T-helper 1 cell treated with Interleukin-12 subunit alpha and Interleukin-12 subunit beta and Interleukin-4 antibody, amounts not matched to agents 30 μg/mL and 1 μg/mL, for 36 hours (primary cell): Measurements from ENCODE around the gene KIAA1328.

Source experiments
- H3K27ac Mint-ChIP-seq: one replicate; pipeline ENCODE4 v1.8.0; 2021; ENCODE audit warnings: mild to moderate bottlenecking, mixed read lengths
- H3K27me3 Mint-ChIP-seq: one replicate; pipeline ENCODE4 v1.8.0; 2021; ENCODE audit warnings: low read depth, mixed read lengths
- H3K36me3 Mint-ChIP-seq: one replicate; pipeline ENCODE4 v1.8.0; 2021; ENCODE audit warnings: low read depth, mixed read lengths
- H3K4me1 Mint-ChIP-seq: one replicate; pipeline ENCODE4 v1.8.0; 2021; ENCODE audit warnings: low read depth, mixed read lengths
- H3K4me3 Mint-ChIP-seq: one replicate; pipeline ENCODE4 v1.8.0; 2021; ENCODE audit warnings: mild to moderate bottlenecking, moderate library complexity, mixed read lengths
- H3K9me3 Mint-ChIP-seq: one replicate; pipeline ENCODE4 v1.8.0; 2021; ENCODE audit warnings: mixed read lengths

KIAA1328 gene

GRCh38 chr18:36885981-36886380 is 57.1 kb downstream of the KIAA1328 start:
- no peaks in the 10 kb centered on the region for H3K27me3 Mint-ChIP-seq
- H3K9me3 Mint-ChIP-seq = no peaks in the 10 kb centered on the region
- peaks cover 6% of the 10 kb centered on the region for H3K36me3 Mint-ChIP-seq
- no peak overlapping the region for H3K27ac Mint-ChIP-seq
- H3K4me3 Mint-ChIP-seq = no peak overlapping the region
- H3K4me1 Mint-ChIP-seq = peaks cover 7% of the 10 kb centered on the region

- H3K27me3 Mint-ChIP-seq = no peaks in the 10 kb centered on the region
- H3K9me3 Mint-ChIP-seq = no peaks in the 10 kb centered on the region
- H3K27ac Mint-ChIP-seq = no peak overlapping the region
- H3K36me3 Mint-ChIP-seq = peaks cover 7% of the 10 kb centered on the region
- no peak overlapping the region for H3K4me3 Mint-ChIP-seq
- H3K4me1 Mint-ChIP-seq = peaks cover 7% of the 10 kb centered on the region
Observed at GRCh38 chr18:36887114-36887513, 58.2 kb downstream of the KIAA1328 start.

- no peaks in the 10 kb centered on the region for H3K27me3 Mint-ChIP-seq
- peaks cover 7% of the 10 kb centered on the region for H3K4me1 Mint-ChIP-seq
- H3K9me3 Mint-ChIP-seq = no peaks in the 10 kb centered on the region
- peaks cover 8% of the 10 kb centered on the region for H3K36me3 Mint-ChIP-seq
- no peak overlapping the region for H3K27ac Mint-ChIP-seq
- no peak overlapping the region for H3K4me3 Mint-ChIP-seq
Observed at GRCh38 chr18:36887864-36888263, 58.9 kb downstream of the KIAA1328 start.

GRCh38 chr18:36888778-36889177 is 59.9 kb downstream of the KIAA1328 start:
- Mint-ChIP-seq H3K4me3 (no peak overlapping the region), H3K9me3 (no peaks in the 10 kb centered on the region), H3K4me1 (peaks cover 7% of the 10 kb centered on the region), H3K27ac (no peak overlapping the region), H3K36me3 (peaks cover 8% of the 10 kb centered on the region), H3K27me3 (no peaks in the 10 kb centered on the region)

- H3K27ac Mint-ChIP-seq = no peak overlapping the region
Observed at GRCh38 chr18:36889321-36889720, 60.4 kb downstream of the KIAA1328 start.

GRCh38 chr18:36889742-36890141 is 60.8 kb downstream of the KIAA1328 start:
- H3K27me3 Mint-ChIP-seq = no peaks in the 10 kb centered on the region
- no peak overlapping the region for H3K27ac Mint-ChIP-seq

More at GRCh38 chr18:36889321-36889720, 60.4 kb downstream of the KIAA1328 start:
- no peaks in the 10 kb centered on the region for H3K9me3 Mint-ChIP-seq
- peaks cover 7% of the 10 kb centered on the region for H3K4me1 Mint-ChIP-seq
- no peak overlapping the region for H3K4me3 Mint-ChIP-seq
- H3K27me3 Mint-ChIP-seq = no peaks in the 10 kb centered on the region
- H3K36me3 Mint-ChIP-seq = peaks cover 8% of the 10 kb centered on the region

GRCh38 chr18:36890598-36890997 is 61.7 kb downstream of the KIAA1328 start:
- no peaks in the 10 kb centered on the region for H3K9me3 Mint-ChIP-seq
- H3K36me3 Mint-ChIP-seq = peaks cover 6% of the 10 kb centered on the region
- H3K4me3 Mint-ChIP-seq = no peak overlapping the region
- no peaks in the 10 kb centered on the region for H3K27me3 Mint-ChIP-seq
- H3K4me1 Mint-ChIP-seq = peaks cover 7% of the 10 kb centered on the region
- H3K27ac Mint-ChIP-seq = peak overlapping the region; percentile 9

More at GRCh38 chr18:36889742-36890141, 60.8 kb downstream of the KIAA1328 start:
- Mint-ChIP-seq H3K36me3 (peaks cover 8% of the 10 kb centered on the region), H3K9me3 (no peaks in the 10 kb centered on the region), H3K4me3 (no peak overlapping the region), H3K4me1 (peaks cover 7% of the 10 kb centered on the region)

- Mint-ChIP-seq H3K4me1 (peaks cover 7% of the 10 kb centered on the region), H3K9me3 (no peaks in the 10 kb centered on the region), H3K27ac (no peak overlapping the region), H3K4me3 (no peak overlapping the region), H3K36me3 (peaks cover 2% of the 10 kb centered on the region), H3K27me3 (no peaks in the 10 kb centered on the region)
Observed at GRCh38 chr18:36893227-36893626, 64.3 kb downstream of the KIAA1328 start.

- Mint-ChIP-seq H3K27ac (no peak overlapping the region), H3K27me3 (no peaks in the 10 kb centered on the region), H3K36me3 (peaks cover 2% of the 10 kb centered on the region), H3K4me3 (no peak overlapping the region), H3K4me1 (peaks cover 1% of the 10 kb centered on the region), H3K9me3 (peaks cover 7% of the 10 kb centered on the region)
Observed at GRCh38 chr18:36895606-36896005, 66.7 kb downstream of the KIAA1328 start.

- no peaks in the 10 kb centered on the region for H3K36me3 Mint-ChIP-seq
- H3K4me1 Mint-ChIP-seq = no peaks in the 10 kb centered on the region
- H3K4me3 Mint-ChIP-seq = no peak overlapping the region
- no peaks in the 10 kb centered on the region for H3K27me3 Mint-ChIP-seq
- no peak overlapping the region for H3K27ac Mint-ChIP-seq
- peaks cover 7% of the 10 kb centered on the region for H3K9me3 Mint-ChIP-seq
Observed at GRCh38 chr18:36897253-36897652, 68.3 kb downstream of the KIAA1328 start.

- no peaks in the 10 kb centered on the region for H3K36me3 Mint-ChIP-seq
- H3K27me3 Mint-ChIP-seq = no peaks in the 10 kb centered on the region
- no peak overlapping the region for H3K27ac Mint-ChIP-seq
- H3K9me3 Mint-ChIP-seq = peaks cover 7% of the 10 kb centered on the region
- no peak overlapping the region for H3K4me3 Mint-ChIP-seq
- peaks cover 2% of the 10 kb centered on the region for H3K4me1 Mint-ChIP-seq
Observed at GRCh38 chr18:36899289-36899688, 70.4 kb downstream of the KIAA1328 start.

- H3K4me3 Mint-ChIP-seq = no peak overlapping the region
- H3K4me1 Mint-ChIP-seq = peaks cover 2% of the 10 kb centered on the region
- peaks cover 7% of the 10 kb centered on the region for H3K9me3 Mint-ChIP-seq
- H3K27ac Mint-ChIP-seq = no peak overlapping the region
- H3K27me3 Mint-ChIP-seq = no peaks in the 10 kb centered on the region
- H3K36me3 Mint-ChIP-seq = no peaks in the 10 kb centered on the region
Observed at GRCh38 chr18:36900466-36900865, 71.5 kb downstream of the KIAA1328 start.

GRCh38 chr18:36901277-36901701 is 72.4 kb downstream of the KIAA1328 start:
- peaks cover 2% of the 10 kb centered on the region for H3K4me1 Mint-ChIP-seq
- peaks cover 7% of the 10 kb centered on the region for H3K9me3 Mint-ChIP-seq
- no peak overlapping the region for H3K4me3 Mint-ChIP-seq
- H3K27me3 Mint-ChIP-seq = no peaks in the 10 kb centered on the region
- no peak overlapping the region for H3K27ac Mint-ChIP-seq
- H3K36me3 Mint-ChIP-seq = no peaks in the 10 kb centered on the region

GRCh38 chr18:36903215-36903928 is 74.4 kb downstream of the KIAA1328 start:
- Mint-ChIP-seq H3K9me3 (peaks cover 7% of the 10 kb centered on the region), H3K27me3 (no peaks in the 10 kb centered on the region), H3K36me3 (no peaks in the 10 kb centered on the region), H3K4me1 (peaks cover 2% of the 10 kb centered on the region), H3K27ac (no peak overlapping the region), H3K4me3 (no peak overlapping the region)

- peaks cover 2% of the 10 kb centered on the region for H3K4me1 Mint-ChIP-seq
Observed at GRCh38 chr18:36905571-36905970, 76.6 kb downstream of the KIAA1328 start.

More at GRCh38 chr18:36905571-36905970, 76.6 kb downstream of the KIAA1328 start:
- Mint-ChIP-seq H3K4me3 (no peak overlapping the region), H3K36me3 (no peaks in the 10 kb centered on the region), H3K9me3 (no peaks in the 10 kb centered on the region), H3K27ac (no peak overlapping the region), H3K27me3 (no peaks in the 10 kb centered on the region)
